Effector memory CD4-positive, alpha-beta T cell (primary cell): ENCODE measurements around the gene PRDM1.
A peak's percentile ranks its signal among the peaks of the same experiment; 100 is the strongest.
"Not testable (repeated sequence)": the region's sequence is repeated elsewhere in the genome, so short reads cannot be mapped to it uniquely, and the experiment has no call there.

Source experiments
- DNase-seq, 3 donors: peaks; one replicate each; pipeline ENCODE4 v3.0.0-alpha.2; 2020
- H3K27ac ChIP-seq: 2 replicates; pipeline ENCODE4 v1.7.0; 2013; ENCODE audit warnings: mild to moderate bottlenecking, low read length, moderate library complexity; ENCODE audit not compliant: insufficient read depth, poor library complexity, severe bottlenecking
- H3K27me3 ChIP-seq: replicated peaks from 2 replicates; pipeline ENCODE4 v1.7.0; 2013; ENCODE audit warnings: mild to moderate bottlenecking, low read length; ENCODE audit not compliant: insufficient read depth, control insufficient read depth, poor library complexity, severe bottlenecking
- H3K36me3 ChIP-seq: 2 replicates; pipeline ENCODE4 v1.7.0; 2013; ENCODE audit warnings: mild to moderate bottlenecking, low read length, moderate library complexity; ENCODE audit not compliant: control insufficient read depth, insufficient read depth
- H3K4me1 ChIP-seq: 2 replicates; pipeline ENCODE4 v1.7.0; 2013; ENCODE audit warnings: low read length, mild to moderate bottlenecking; ENCODE audit not compliant: control insufficient read depth, insufficient read depth, poor library complexity, severe bottlenecking
- H3K4me3 ChIP-seq: 2 replicates; pipeline ENCODE4 v1.7.0; 2013; ENCODE audit warnings: low read length, low read depth, mild to moderate bottlenecking; ENCODE audit not compliant: insufficient read depth, poor library complexity, severe bottlenecking
- H3K9me3 ChIP-seq: 2 replicates; pipeline ENCODE4 v1.7.0; 2013; ENCODE audit warnings: mild to moderate bottlenecking, low read length, moderate library complexity; ENCODE audit not compliant: control insufficient read depth

PRDM1 gene

GRCh38 chr6:106146852-106147351 is 60.8 kb downstream of the PRDM1 start:
- no peaks in the 10 kb centered on the region for H3K36me3 ChIP-seq
- no peaks in the 10 kb centered on the region for H3K27me3 ChIP-seq
- no peak overlapping the region for H3K27ac ChIP-seq
- H3K4me1 ChIP-seq: peaks cover 7% of the 10 kb centered on the region
- no peak overlapping the region for H3K4me3 ChIP-seq
- no peaks in the 10 kb centered on the region for H3K9me3 ChIP-seq
- DNase-seq: no peak

- Histone ChIP-seq H3K9me3 (no peaks in the 10 kb centered on the region), H3K4me3 (no peak overlapping the region), H3K4me1 (peaks cover under 1% of the 10 kb centered on the region), H3K27me3 (no peaks in the 10 kb centered on the region), H3K36me3 (no peaks in the 10 kb centered on the region), H3K27ac (no peak overlapping the region)
- DNase-seq: no peak
Observed at GRCh38 chr6:106147476-106147875, 61.3 kb downstream of the PRDM1 start.

GRCh38 chr6:106149472-106150069 is 63.4 kb downstream of the PRDM1 start:
- DNase-seq: peak in 1 of 3 donors; percentile 13
- Histone ChIP-seq H3K4me3 (no peak overlapping the region), H3K27me3 (no peaks in the 10 kb centered on the region), H3K9me3 (no peaks in the 10 kb centered on the region), H3K36me3 (no peaks in the 10 kb centered on the region), H3K4me1 (no peaks in the 10 kb centered on the region), H3K27ac (no peak overlapping the region)

GRCh38 chr6:106152476-106152875 is 66.3 kb downstream of the PRDM1 start:
- DNase-seq, H3K4me1 ChIP-seq, H3K9me3 ChIP-seq, H3K4me3 ChIP-seq, H3K27ac ChIP-seq, H3K36me3 ChIP-seq, H3K27me3 ChIP-seq: not testable (repeated sequence)

- no peaks in the 10 kb centered on the region for H3K4me1 ChIP-seq
- H3K27ac ChIP-seq: no peak overlapping the region
- no peaks in the 10 kb centered on the region for H3K9me3 ChIP-seq
- no peaks in the 10 kb centered on the region for H3K27me3 ChIP-seq
- DNase-seq: no peak
- no peaks in the 10 kb centered on the region for H3K36me3 ChIP-seq
- H3K4me3 ChIP-seq: no peak overlapping the region
Observed at GRCh38 chr6:106152952-106153351, 66.8 kb downstream of the PRDM1 start.

- no peak overlapping the region for H3K4me3 ChIP-seq
- no peak overlapping the region for H3K27ac ChIP-seq
- no peaks in the 10 kb centered on the region for H3K36me3 ChIP-seq
- no peaks in the 10 kb centered on the region for H3K9me3 ChIP-seq
- no peaks in the 10 kb centered on the region for H3K4me1 ChIP-seq
- H3K27me3 ChIP-seq: no peaks in the 10 kb centered on the region
- no peak for DNase-seq
Observed at GRCh38 chr6:106154326-106154725, 68.2 kb downstream of the PRDM1 start.

GRCh38 chr6:106155219-106155830 is 69.2 kb downstream of the PRDM1 start:
- no peak for DNase-seq
- no peaks in the 10 kb centered on the region for H3K9me3 ChIP-seq

GRCh38 chr6:106156413-106156812 is 70.3 kb downstream of the PRDM1 start:
- no peak for DNase-seq
- no peaks in the 10 kb centered on the region for H3K9me3 ChIP-seq

More at GRCh38 chr6:106155219-106155830, 69.2 kb downstream of the PRDM1 start:
- Histone ChIP-seq H3K27ac (no peak overlapping the region), H3K27me3 (no peaks in the 10 kb centered on the region), H3K36me3 (no peaks in the 10 kb centered on the region), H3K4me1 (no peaks in the 10 kb centered on the region), H3K4me3 (no peak overlapping the region)

GRCh38 chr6:106156863-106157262 is 70.7 kb downstream of the PRDM1 start:
- no peaks in the 10 kb centered on the region for H3K36me3 ChIP-seq
- H3K4me3 ChIP-seq: no peak overlapping the region
- no peaks in the 10 kb centered on the region for H3K4me1 ChIP-seq
- no peaks in the 10 kb centered on the region for H3K27me3 ChIP-seq
- H3K9me3 ChIP-seq: no peaks in the 10 kb centered on the region
- no peak overlapping the region for H3K27ac ChIP-seq
- no peak for DNase-seq

More at GRCh38 chr6:106156413-106156812, 70.3 kb downstream of the PRDM1 start:
- no peaks in the 10 kb centered on the region for H3K4me1 ChIP-seq
- no peaks in the 10 kb centered on the region for H3K36me3 ChIP-seq
- no peaks in the 10 kb centered on the region for H3K27me3 ChIP-seq
- no peak overlapping the region for H3K27ac ChIP-seq
- H3K4me3 ChIP-seq: no peak overlapping the region

- no peaks in the 10 kb centered on the region for H3K27me3 ChIP-seq
- H3K36me3 ChIP-seq: no peaks in the 10 kb centered on the region
- no peak for DNase-seq
- no peak overlapping the region for H3K4me3 ChIP-seq
- H3K4me1 ChIP-seq: peaks cover 13% of the 10 kb centered on the region
- no peaks in the 10 kb centered on the region for H3K9me3 ChIP-seq
- no peak overlapping the region for H3K27ac ChIP-seq
Observed at GRCh38 chr6:106158816-106159215, 72.7 kb downstream of the PRDM1 start.
